ENCODE data around the gene DENND6B. TPM values are rescaled to one million over a fixed set of nuclear protein-coding genes. Genes with fewer than 3 reads are reported as not detected.

DENND6B gene
- polyA plus RNA-seq, 1 donor from 2014 or later = 51.0 TPM

DNA sequence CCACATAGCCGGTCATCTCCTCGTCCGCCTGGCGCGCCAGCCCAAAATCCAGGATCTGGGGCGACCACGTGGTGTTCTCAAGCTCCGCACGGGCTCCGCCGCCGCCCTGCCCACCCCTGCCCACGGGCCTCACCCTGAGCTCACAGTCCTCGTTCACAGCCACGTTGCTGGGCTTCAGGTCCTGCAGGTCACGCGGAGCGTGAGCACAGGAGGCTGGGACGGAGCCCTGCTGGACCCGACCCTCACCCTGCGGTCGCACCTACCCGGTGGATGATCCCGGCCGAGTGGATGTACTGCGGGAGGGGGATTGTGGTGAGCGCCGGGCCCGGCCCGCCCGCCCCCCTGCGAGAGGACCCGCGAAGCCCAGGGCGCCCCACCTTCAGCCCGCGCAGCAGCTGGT lies 59.8 kb downstream of the DENND6B start:
- no peak overlapping the region for H3K4me2 ChIP-seq (ENCODE audit: low read length)
- TF ChIP-seq, protein P1, sequence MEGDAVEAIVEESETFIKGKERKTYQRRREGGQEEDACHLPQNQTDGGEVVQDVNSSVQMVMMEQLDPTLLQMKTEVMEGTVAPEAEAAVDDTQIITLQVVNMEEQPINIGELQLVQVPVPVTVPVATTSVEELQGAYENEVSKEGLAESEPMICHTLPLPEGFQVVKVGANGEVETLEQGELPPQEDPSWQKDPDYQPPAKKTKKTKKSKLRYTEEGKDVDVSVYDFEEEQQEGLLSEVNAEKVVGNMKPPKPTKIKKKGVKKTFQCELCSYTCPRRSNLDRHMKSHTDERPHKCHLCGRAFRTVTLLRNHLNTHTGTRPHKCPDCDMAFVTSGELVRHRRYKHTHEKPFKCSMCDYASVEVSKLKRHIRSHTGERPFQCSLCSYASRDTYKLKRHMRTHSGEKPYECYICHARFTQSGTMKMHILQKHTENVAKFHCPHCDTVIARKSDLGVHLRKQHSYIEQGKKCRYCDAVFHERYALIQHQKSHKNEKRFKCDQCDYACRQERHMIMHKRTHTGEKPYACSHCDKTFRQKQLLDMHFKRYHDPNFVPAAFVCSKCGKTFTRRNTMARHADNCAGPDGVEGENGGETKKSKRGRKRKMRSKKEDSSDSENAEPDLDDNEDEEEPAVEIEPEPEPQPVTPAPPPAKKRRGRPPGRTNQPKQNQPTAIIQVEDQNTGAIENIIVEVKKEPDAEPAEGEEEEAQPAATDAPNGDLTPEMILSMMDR (IDR thresholded peaks at IDR 0.05; ENCODE audit: poor library complexity, severe bottlenecking) = no peak
- TF ChIP-seq, protein P2, sequence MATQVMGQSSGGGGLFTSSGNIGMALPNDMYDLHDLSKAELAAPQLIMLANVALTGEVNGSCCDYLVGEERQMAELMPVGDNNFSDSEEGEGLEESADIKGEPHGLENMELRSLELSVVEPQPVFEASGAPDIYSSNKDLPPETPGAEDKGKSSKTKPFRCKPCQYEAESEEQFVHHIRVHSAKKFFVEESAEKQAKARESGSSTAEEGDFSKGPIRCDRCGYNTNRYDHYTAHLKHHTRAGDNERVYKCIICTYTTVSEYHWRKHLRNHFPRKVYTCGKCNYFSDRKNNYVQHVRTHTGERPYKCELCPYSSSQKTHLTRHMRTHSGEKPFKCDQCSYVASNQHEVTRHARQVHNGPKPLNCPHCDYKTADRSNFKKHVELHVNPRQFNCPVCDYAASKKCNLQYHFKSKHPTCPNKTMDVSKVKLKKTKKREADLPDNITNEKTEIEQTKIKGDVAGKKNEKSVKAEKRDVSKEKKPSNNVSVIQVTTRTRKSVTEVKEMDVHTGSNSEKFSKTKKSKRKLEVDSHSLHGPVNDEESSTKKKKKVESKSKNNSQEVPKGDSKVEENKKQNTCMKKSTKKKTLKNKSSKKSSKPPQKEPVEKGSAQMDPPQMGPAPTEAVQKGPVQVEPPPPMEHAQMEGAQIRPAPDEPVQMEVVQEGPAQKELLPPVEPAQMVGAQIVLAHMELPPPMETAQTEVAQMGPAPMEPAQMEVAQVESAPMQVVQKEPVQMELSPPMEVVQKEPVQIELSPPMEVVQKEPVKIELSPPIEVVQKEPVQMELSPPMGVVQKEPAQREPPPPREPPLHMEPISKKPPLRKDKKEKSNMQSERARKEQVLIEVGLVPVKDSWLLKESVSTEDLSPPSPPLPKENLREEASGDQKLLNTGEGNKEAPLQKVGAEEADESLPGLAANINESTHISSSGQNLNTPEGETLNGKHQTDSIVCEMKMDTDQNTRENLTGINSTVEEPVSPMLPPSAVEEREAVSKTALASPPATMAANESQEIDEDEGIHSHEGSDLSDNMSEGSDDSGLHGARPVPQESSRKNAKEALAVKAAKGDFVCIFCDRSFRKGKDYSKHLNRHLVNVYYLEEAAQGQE (IDR thresholded peaks at IDR 0.05; ENCODE audit: borderline replicate concordance) = no peak
- TF ChIP-seq POLR2AphosphoS5 (IDR thresholded peaks at IDR 0.05) = no peak
- TF ChIP-seq RAD21 (conservative IDR thresholded peaks at IDR 0.05) = no peak
- no peak for TF ChIP-seq EP300 (conservative IDR thresholded peaks at IDR 0.05; ENCODE audit: poor library complexity, severe bottlenecking)
- TF ChIP-seq TAF1 (IDR thresholded peaks at IDR 0.05; ENCODE audit: low read depth) = no peak
- no peak for TF ChIP-seq MXI1 (conservative IDR thresholded peaks at IDR 0.05; ENCODE audit: poor library complexity, severe bottlenecking)
- no peak for TF ChIP-seq EZH2 (IDR thresholded peaks at IDR 0.05; ENCODE audit: borderline replicate concordance, insufficient read depth, low read length, poor library complexity, severe bottlenecking)
- no peak for TF ChIP-seq SMC3 (conservative IDR thresholded peaks at IDR 0.05; ENCODE audit: poor library complexity)

DNA sequence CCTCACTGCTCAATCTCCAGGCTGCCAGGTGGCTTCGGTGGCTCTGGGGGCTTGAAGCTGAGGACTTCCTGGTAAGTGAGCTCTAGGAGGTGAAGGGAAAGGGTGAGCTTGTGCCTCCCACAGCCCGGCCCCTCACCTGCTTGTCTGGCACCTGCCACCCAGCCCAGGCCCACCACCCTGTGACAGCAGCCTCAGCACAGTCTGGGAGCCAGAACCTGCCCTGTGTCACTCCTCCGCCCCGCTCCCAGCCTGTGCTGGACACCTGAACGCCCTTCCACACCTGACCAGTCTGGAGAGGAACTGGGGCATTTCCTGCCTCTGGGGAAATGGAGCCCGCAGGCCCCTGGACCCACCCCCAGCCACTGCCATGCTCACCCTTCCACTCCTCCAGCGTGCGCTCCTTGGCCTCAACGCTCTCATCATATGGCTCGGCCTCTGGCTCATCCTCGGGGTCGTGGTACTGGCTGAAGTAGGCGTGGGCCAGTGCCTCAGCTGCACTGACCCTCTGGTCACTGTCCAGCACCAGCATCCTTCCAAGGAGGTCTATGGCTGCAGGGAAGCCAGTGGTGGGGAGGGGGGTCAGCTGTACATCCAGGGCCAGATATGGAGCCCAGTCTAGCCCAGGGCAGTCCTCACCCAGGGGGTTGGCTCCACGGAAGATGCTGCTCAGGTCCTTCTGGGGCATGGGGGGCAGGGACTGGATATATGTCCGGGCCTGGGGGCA lies 61.7 kb downstream of the DENND6B start:
- Histone ChIP-seq H3F3A (ENCODE audit: insufficient read depth, low read length, poor library complexity, severe bottlenecking) (no peaks in the 10 kb centered on the region), H3K36me3 (ENCODE audit: insufficient read depth, low read length) (no peaks in the 10 kb centered on the region), H3K4me3 (ENCODE audit: low read length) (no peak overlapping the region), H3K4me2 (ENCODE audit: low read length) (no peak overlapping the region), H2AFZ (ENCODE audit: low read depth, low read length) (no peak overlapping the region), H3K27ac (ENCODE audit: low read length) (no peak overlapping the region), H3K79me2 (replicated peaks; ENCODE audit: insufficient read depth, low read length) (peaks cover 6% of the 10 kb centered on the region), H3K9me2 (ENCODE audit: insufficient read depth, low read length) (no peaks in the 10 kb centered on the region), H3K27me3 (ENCODE audit: insufficient read depth, low read depth, low read length) (no peaks in the 10 kb centered on the region), H3K9ac (ENCODE audit: low read length) (no peak overlapping the region), H3K9me3 (ENCODE audit: low read length) (no peaks in the 10 kb centered on the region), H4K20me1 (ENCODE audit: insufficient read depth) (no peaks in the 10 kb centered on the region)
- TF ChIP-seq MXI1 (conservative IDR thresholded peaks at IDR 0.05; ENCODE audit: poor library complexity, severe bottlenecking) (no peak), POLR2AphosphoS5 (IDR thresholded peaks at IDR 0.05) (no peak), SMC3 (conservative IDR thresholded peaks at IDR 0.05; ENCODE audit: poor library complexity) (no peak), RAD21 (conservative IDR thresholded peaks at IDR 0.05) (no peak), EZH2 (IDR thresholded peaks at IDR 0.05; ENCODE audit: borderline replicate concordance, insufficient read depth, low read length, poor library complexity, severe bottlenecking) (no peak), EP300 (conservative IDR thresholded peaks at IDR 0.05; ENCODE audit: poor library complexity, severe bottlenecking) (no peak), TAF1 (IDR thresholded peaks at IDR 0.05; ENCODE audit: low read depth) (no peak)
- TF ChIP-seq, protein P1 (IDR thresholded peaks at IDR 0.05; ENCODE audit: poor library complexity, severe bottlenecking) = no peak
- TF ChIP-seq, protein P2 (IDR thresholded peaks at IDR 0.05; ENCODE audit: borderline replicate concordance) = no peak

More for the DNA sequence above, 59.8 kb downstream of the DENND6B start:
- no peak overlapping the region for H3K27ac ChIP-seq (ENCODE audit: low read length)
- H3K27me3 ChIP-seq (ENCODE audit: insufficient read depth, low read depth, low read length) = no peaks in the 10 kb centered on the region
- no peak overlapping the region for H2AFZ ChIP-seq (ENCODE audit: low read depth, low read length)
- no peak overlapping the region for H3K4me3 ChIP-seq (ENCODE audit: low read length)
- no peaks in the 10 kb centered on the region for H4K20me1 ChIP-seq (ENCODE audit: insufficient read depth)
- no peaks in the 10 kb centered on the region for H3K79me2 ChIP-seq (replicated peaks; ENCODE audit: insufficient read depth, low read length)
- H3K9ac ChIP-seq (ENCODE audit: low read length) = no peak overlapping the region
- H3K9me3 ChIP-seq (ENCODE audit: low read length) = no peaks in the 10 kb centered on the region
- H3F3A ChIP-seq (ENCODE audit: insufficient read depth, low read length, poor library complexity, severe bottlenecking) = no peaks in the 10 kb centered on the region
- no peaks in the 10 kb centered on the region for H3K36me3 ChIP-seq (ENCODE audit: insufficient read depth, low read length)
- H3K9me2 ChIP-seq (ENCODE audit: insufficient read depth, low read length) = no peaks in the 10 kb centered on the region
